Progenitor cell of endocrine pancreas (in vitro differentiated cells): ENCODE data around the gene B3GAT1. TPM values are rescaled to one million over a fixed set of nuclear protein-coding genes. Genes with fewer than 3 reads are reported as not detected.

Experiments
- DNase-seq: peaks from one replicate; pipeline ENCODE4 v3.0.0; 2021; ENCODE audit warnings: low spot score; ENCODE audit not compliant: unreplicated experiment
- H3K27ac Mint-ChIP-seq: 2 replicates; pipeline ENCODE4 v1.8.0; 2021; ENCODE audit warnings: mild to moderate bottlenecking, moderate library complexity, mixed read lengths
- H3K27me3 Mint-ChIP-seq: 2 replicates; pipeline ENCODE4 v1.8.0; 2021; ENCODE audit warnings: mixed read lengths
- H3K36me3 Mint-ChIP-seq: 2 replicates; pipeline ENCODE4 v1.8.0; 2022; ENCODE audit warnings: mixed read lengths; ENCODE audit not compliant: insufficient read depth
- H3K4me1 Mint-ChIP-seq: 2 replicates; pipeline ENCODE4 v1.8.0; 2021; ENCODE audit warnings: low read depth, mixed read lengths
- H3K4me3 Mint-ChIP-seq: 2 replicates; pipeline ENCODE4 v1.8.0; 2021; ENCODE audit warnings: low read depth, mild to moderate bottlenecking, moderate library complexity, mixed read lengths
- H3K9me3 Mint-ChIP-seq: 2 replicates; pipeline ENCODE4 v1.8.0; 2021; ENCODE audit warnings: low read depth, mixed read lengths
- total RNA-seq: library from RNA; stranded (reverse); gene quantifications from 2 replicates; pipeline ENCODE4 v1.2.1, GENCODE V29; 2021
- TF ChIP-seq, protein P1 (sequence below): fragments of 200-600 bp; sonication (generic); IDR thresholded peaks from one replicate; pipeline ENCODE4 v1.5.0; 2021; ENCODE audit warnings: antibody characterized with exemption, mild to moderate bottlenecking; ENCODE audit not compliant: unreplicated experiment

The B3GAT1 gene
- total RNA-seq, 1 donor from 2014 or later: 5.1 TPM

DNA sequence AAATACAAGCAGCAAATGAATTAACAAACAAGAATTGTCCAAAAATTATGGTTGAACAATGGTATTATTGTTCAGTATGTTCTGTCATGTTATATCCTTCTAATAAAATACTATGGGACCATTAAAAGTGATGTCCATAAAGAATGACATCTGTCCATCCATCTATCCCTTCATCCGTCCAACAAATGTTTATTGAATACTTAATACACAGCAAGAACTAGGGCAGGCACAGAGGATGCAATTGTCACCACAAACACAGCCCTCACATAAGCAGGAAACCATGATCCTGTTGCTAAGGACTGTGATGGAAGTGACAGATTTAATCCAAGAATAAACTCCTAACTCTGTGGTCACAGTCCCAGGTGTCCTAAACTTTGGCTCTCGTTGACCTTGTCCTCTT, 20.7 kb upstream of the B3GAT1 start:
- H3K9me3 Mint-ChIP-seq: no peaks in the 10 kb centered on the region
- H3K27me3 Mint-ChIP-seq: peaks cover 3% of the 10 kb centered on the region
- H3K27ac Mint-ChIP-seq: no peak overlapping the region
- no peaks in the 10 kb centered on the region for H3K36me3 Mint-ChIP-seq
- no peak for DNase-seq
- no peak overlapping the region for H3K4me3 Mint-ChIP-seq
- H3K4me1 Mint-ChIP-seq: no peaks in the 10 kb centered on the region
- TF ChIP-seq, protein P1, sequence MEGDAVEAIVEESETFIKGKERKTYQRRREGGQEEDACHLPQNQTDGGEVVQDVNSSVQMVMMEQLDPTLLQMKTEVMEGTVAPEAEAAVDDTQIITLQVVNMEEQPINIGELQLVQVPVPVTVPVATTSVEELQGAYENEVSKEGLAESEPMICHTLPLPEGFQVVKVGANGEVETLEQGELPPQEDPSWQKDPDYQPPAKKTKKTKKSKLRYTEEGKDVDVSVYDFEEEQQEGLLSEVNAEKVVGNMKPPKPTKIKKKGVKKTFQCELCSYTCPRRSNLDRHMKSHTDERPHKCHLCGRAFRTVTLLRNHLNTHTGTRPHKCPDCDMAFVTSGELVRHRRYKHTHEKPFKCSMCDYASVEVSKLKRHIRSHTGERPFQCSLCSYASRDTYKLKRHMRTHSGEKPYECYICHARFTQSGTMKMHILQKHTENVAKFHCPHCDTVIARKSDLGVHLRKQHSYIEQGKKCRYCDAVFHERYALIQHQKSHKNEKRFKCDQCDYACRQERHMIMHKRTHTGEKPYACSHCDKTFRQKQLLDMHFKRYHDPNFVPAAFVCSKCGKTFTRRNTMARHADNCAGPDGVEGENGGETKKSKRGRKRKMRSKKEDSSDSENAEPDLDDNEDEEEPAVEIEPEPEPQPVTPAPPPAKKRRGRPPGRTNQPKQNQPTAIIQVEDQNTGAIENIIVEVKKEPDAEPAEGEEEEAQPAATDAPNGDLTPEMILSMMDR: no peak

DNA sequence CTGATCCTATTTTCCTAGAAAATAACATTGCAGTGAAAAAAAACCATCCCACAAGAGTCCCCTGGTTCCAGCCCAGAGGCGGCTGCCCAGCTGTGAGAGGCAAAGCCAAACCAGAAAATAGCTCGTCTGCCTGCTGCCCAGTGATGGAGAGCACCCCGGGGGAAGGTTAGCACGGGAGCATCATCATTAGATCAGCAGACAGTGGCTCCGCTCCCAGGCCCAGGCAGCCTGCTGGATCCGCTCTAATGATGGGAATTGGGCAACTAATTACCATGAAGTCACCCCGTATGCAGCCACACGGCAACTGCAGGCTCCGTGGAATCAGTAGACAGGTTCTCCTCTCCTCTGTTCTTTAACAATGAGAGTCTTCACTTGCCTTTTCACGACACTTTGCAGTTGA, 17.1 kb upstream of the B3GAT1 start:
- H3K4me3 Mint-ChIP-seq: no peak overlapping the region
- no peaks in the 10 kb centered on the region for H3K9me3 Mint-ChIP-seq
- no peak overlapping the region for H3K27ac Mint-ChIP-seq
- DNase-seq: no peak
- H3K4me1 Mint-ChIP-seq: no peaks in the 10 kb centered on the region
- H3K36me3 Mint-ChIP-seq: no peaks in the 10 kb centered on the region
- H3K27me3 Mint-ChIP-seq: peaks cover 7% of the 10 kb centered on the region
- TF ChIP-seq, protein P1: no peak

DNA sequence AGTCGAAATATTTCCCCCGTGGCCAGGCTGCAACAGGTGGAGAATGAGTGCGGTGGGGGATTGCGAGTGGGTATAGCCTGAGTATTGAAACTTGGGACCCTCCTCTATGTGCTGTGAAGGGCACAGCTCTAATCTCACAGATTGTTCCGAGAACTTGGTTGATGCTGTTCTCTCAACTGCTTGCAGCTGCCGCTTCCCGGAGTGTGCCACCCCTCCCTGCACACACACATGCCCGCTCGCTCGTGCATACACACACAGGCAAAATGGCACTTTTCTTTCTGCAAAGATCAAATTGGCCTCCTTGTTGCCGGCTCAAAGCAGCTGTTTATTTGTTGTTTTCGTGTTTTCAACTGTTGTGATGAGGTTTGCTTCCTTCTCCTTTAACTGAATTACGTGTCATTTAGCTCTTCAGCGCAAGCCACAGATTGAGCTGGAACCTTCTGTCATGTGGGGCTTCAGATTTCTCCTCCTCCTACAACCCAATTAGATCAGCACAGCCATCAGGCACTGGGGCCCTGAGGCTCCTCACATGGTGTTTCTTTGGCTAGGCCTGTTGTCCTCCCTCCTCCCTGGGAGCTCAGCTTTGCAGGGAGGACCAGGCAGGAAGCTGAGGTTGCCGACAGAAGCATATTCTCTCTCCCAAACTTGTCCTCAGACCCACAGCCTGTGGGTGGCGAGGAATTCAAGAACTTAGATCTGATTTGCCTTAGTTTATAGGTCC, 13.9 kb upstream of the B3GAT1 start:
- Mint-ChIP-seq H3K27ac (no peak overlapping the region), H3K4me3 (no peak overlapping the region), H3K4me1 (no peaks in the 10 kb centered on the region), H3K9me3 (no peaks in the 10 kb centered on the region), H3K36me3 (no peaks in the 10 kb centered on the region), H3K27me3 (peaks cover 18% of the 10 kb centered on the region)
- DNase-seq: no peak
- TF ChIP-seq, protein P1: no peak

DNA sequence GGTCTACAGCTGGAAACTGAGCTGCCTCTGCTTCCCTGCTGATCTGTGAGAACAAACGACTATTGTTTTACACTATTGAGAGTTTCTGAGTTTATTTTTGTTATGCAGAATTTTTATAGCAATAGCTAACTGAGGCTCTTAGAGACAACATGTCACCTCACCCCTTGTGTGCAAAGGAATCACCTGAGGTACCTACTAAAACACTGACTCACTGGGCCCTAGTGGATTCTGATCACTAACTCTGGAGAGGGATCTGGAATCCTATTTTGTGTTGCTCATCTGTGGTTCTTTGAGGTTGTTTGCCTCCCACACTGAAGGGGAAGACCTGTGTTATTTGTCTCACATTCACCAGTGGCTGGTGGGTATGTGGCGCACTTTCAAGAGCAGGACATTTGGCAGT, 13.4 kb upstream of the B3GAT1 start:
- Mint-ChIP-seq H3K4me1 (no peaks in the 10 kb centered on the region), H3K36me3 (no peaks in the 10 kb centered on the region), H3K9me3 (no peaks in the 10 kb centered on the region), H3K4me3 (no peak overlapping the region), H3K27me3 (peaks cover 18% of the 10 kb centered on the region), H3K27ac (no peak overlapping the region)
- TF ChIP-seq, protein P1: no peak
- DNase-seq: no peak

DNA sequence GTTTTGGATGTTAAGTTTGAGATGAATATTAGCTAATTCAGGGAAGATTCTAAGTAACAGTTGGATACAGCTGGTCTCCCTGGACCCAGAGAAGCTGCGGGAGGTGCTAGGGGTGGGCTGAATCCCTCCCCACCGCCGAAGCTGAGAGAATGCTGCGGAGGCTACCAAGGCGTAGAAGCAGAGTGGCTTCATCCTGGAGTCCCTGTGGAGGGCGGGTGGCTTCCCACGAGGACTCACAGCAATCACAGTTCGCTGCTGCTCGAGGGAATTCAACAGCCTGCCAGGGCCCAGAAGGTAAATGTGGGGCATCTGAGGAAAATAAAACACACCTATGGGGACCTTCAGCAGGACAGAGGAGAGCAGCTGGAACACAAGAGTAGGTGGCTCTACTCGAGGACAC, 11.1 kb upstream of the B3GAT1 start:
- TF ChIP-seq, protein P1: no peak
- Mint-ChIP-seq H3K27ac (no peak overlapping the region), H3K4me1 (no peaks in the 10 kb centered on the region), H3K36me3 (no peaks in the 10 kb centered on the region), H3K9me3 (no peaks in the 10 kb centered on the region), H3K4me3 (no peak overlapping the region), H3K27me3 (peaks cover 18% of the 10 kb centered on the region)
- DNase-seq: no peak
